ENCODE measurements around the gene MBTPS1. TPM values are rescaled to one million over a fixed set of nuclear protein-coding genes. Genes with fewer than 3 reads are reported as not detected.

The MBTPS1 gene
- total RNA-seq, 2 donors from 2014 or later, result 94.4 to 114 TPM

DNA sequence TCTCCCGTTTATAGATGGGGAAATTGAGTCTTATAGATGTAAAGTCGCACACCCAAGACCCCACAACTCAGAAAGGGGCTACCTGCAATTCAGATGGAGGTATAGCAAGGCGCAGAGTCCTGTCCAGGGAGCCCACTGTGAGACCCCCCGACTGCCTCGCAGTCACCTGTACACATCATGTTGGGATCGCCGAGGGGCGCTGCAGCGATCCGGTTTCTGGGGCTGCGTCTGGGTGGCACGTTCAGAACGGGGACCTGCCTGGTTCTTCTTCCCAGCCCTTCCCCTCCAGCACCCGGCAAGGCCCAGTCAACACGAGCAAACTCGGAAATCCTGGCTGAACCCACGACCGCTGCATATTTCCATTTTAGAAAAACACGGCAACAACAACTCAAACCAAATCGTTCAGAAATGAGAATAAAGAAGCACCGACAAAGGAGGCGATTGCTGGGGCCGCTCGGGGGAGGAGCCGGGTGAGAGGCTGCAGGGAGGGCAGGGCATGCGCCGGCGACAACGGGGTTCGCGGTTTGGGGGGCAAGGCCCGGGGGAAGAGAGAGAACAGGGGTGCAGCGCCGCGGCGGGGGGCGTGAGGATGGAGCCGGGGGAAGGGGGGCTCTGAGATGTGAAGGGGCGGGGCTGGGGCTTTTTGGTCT lies 27.6 kb upstream of the MBTPS1 start:
- H3K36me3 Mint-ChIP-seq (ENCODE audit: low read depth), result no peaks in the 10 kb centered on the region

DNA sequence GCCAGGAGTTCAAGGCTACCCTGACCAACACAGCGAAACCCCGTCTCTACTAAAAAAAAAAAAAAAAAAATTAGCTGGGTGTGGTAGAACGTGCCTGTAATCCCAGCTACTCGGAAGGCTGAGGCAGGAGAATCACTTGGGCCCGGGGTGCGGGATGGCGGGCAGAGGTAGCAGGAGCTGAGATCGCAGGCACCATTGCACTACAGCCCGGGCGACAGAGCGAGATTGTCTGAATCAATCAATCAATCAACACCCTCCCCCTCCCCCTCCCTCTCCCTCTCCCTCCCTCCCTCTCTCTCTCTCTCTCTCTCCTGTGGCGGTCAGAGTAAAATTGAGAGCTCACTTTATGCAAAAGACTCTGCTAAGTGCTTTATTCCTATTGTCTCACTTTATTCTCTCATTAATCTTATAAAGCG lies 27.1 kb upstream of the MBTPS1 start:
- Mint-ChIP-seq H3K27ac (peak overlapping the region; percentile 93), H3K4me3 (peak overlapping the region; percentile 97), H3K4me1 (peaks cover 23% of the 10 kb centered on the region), H3K36me3 (ENCODE audit: low read depth) (no peaks in the 10 kb centered on the region), H3K27me3 (peaks cover 9% of the 10 kb centered on the region)
- DNase-seq (no peak), ATAC-seq (no peak)
- no peaks in the 10 kb centered on the region for H3K9me3 ChIP-seq (ENCODE audit: control insufficient read depth, low read length, poor library complexity, severe bottlenecking)

More for the DNA sequence above, 27.6 kb upstream of the MBTPS1 start:
- Mint-ChIP-seq H3K27me3 (peaks cover 13% of the 10 kb centered on the region), H3K27ac (peak overlapping the region; percentile 93), H3K4me1 (peaks cover 18% of the 10 kb centered on the region), H3K4me3 (peak overlapping the region; percentile 97)
- ATAC-seq, result peak; percentile 56
- no peaks in the 10 kb centered on the region for H3K9me3 ChIP-seq (ENCODE audit: control insufficient read depth, low read length, poor library complexity, severe bottlenecking)
- peak; percentile 28 to 49 (median 48) for DNase-seq

DNA sequence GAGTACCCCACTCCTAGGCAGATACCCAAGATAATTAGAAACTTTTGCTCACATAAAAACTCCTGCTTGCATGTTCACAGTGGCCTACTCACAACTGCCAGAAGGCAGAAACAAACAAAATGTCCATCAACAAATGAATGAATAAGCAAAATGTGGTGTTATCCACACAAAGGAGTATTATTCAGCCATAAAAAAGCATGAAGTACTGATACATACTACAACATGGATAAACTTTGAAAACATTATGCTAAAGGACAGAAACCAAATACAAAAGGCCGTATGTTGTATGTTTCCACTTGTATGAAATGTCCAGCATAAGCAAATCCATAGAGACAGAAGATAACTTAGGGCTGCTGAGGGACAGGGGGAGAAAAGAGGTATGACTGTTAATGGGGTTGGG lies 26.3 kb upstream of the MBTPS1 start:
- Mint-ChIP-seq H3K4me1 (peaks cover 25% of the 10 kb centered on the region), H3K4me3 (peak overlapping the region; percentile 97), H3K27me3 (peaks cover 7% of the 10 kb centered on the region), H3K27ac (peak overlapping the region; percentile 93), H3K36me3 (ENCODE audit: low read depth) (no peaks in the 10 kb centered on the region)
- H3K9me3 ChIP-seq (ENCODE audit: control insufficient read depth, low read length, poor library complexity, severe bottlenecking), result no peaks in the 10 kb centered on the region
- no peak for DNase-seq
- no peak for ATAC-seq

DNA sequence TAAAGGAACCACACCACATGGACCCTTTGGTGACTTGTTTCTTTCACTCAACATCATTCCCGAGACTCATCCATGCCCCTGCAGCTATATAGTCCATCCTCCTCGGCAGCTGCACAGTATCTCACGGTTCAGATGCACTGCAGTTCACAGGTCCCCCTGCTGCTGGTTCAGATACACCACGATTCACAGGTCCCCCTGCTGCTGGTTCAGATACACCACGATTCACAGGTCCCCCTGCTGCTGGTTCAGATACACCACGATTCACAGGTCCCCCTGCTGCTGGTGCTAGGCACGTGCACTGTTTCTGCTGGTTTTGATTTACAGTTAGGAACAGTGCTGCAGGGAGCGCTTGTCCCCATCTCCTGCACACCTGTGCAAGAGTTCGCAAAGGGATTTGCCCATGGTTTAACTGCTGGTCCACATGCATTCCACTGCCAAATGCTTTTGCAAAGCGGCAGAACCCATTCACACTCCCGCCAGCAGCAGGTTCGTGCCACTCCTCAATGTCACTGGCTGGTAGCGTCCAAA lies 24.5 kb upstream of the MBTPS1 start:
- no peak overlapping the region for H3K4me3 Mint-ChIP-seq
- peaks cover 33% of the 10 kb centered on the region for H3K4me1 Mint-ChIP-seq
- no peak for ATAC-seq
- no peaks in the 10 kb centered on the region for H3K36me3 Mint-ChIP-seq (ENCODE audit: low read depth)
- no peak overlapping the region for H3K27ac Mint-ChIP-seq
- no peaks in the 10 kb centered on the region for H3K9me3 ChIP-seq (ENCODE audit: control insufficient read depth, low read length, poor library complexity, severe bottlenecking)
- H3K27me3 Mint-ChIP-seq, result peaks cover under 1% of the 10 kb centered on the region
- no peak for DNase-seq

DNA sequence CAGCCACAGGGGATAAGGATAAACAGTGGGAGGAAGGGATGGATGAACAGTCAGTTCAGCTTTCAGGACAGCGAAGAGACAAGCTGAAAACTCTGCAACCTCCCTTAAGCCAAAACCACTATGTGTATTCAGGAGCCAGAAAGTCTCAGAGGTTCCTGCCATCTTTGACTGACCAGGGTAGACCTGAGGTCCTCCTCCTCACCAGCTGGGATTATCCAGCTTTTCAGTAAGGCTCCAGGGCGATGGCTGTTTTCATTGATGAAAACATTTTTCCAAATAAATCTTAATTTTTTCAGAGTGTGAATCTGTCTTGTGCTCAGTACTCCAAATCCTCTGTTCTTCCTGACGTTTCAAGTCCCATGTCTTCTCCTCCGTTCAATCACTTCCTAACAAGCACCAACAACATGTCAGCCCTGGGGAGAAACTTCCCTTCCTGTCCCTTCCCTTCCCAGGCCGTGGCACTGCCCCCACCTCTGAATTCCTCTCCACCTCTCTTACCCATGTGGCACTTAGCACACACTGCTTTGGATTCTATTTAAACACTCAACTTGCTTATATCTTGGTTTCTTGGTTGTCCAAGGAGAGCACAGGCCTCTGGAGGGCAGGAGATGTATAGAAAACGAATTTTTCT lies 23.0 kb upstream of the MBTPS1 start:
- Mint-ChIP-seq H3K4me1 (peaks cover 39% of the 10 kb centered on the region), H3K27ac (peak overlapping the region; percentile 37)
- ATAC-seq, result no peak

DNA sequence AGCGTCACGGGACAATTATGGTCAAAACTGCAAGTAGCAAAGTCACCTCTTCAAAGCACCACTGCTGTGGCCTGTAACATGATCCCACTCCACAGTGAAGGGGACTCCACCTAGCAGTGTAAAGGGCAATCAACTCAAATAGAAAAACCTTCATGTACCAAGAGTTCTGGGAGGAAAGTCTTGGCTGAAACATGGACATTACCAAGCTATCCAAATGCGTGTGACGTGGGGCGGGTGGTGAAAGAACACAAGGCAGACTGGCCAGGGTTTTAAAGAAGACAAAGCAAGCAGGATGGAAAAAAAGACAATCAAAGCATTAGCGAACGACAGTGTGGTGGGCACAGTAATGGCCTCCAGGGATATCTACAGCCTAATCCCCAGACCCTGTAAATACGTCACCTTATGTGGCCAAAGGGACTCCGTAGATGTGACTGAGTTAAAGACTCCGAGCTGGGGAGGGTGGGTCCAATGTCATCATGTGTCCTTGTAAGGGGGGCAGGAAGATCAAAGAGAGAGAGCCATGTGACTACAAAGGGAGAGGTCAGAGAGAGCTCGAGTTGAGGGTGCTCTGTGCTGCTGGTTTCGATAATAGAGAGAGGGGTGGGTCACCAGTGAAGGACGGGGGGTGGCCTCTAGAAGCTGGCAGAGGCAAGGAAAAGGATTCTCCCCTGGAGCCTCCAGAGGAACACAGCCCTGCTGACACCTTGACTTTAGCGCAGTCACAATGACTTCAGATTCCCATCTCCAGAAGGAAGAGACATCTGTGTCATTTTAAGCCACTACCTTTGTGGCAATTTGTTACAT lies 22.3 kb upstream of the MBTPS1 start:
- no peaks in the 10 kb centered on the region for H3K27me3 Mint-ChIP-seq
- peaks cover 34% of the 10 kb centered on the region for H3K4me1 Mint-ChIP-seq
- no peaks in the 10 kb centered on the region for H3K36me3 Mint-ChIP-seq (ENCODE audit: low read depth)
- ATAC-seq (no peak), DNase-seq (no peak)
- H3K9me3 ChIP-seq (ENCODE audit: control insufficient read depth, low read length, poor library complexity, severe bottlenecking), result no peaks in the 10 kb centered on the region
- H3K4me3 Mint-ChIP-seq, result no peak overlapping the region
- H3K27ac Mint-ChIP-seq, result no peak overlapping the region

More for the DNA sequence above, 23.0 kb upstream of the MBTPS1 start:
- no peaks in the 10 kb centered on the region for H3K27me3 Mint-ChIP-seq
- H3K36me3 Mint-ChIP-seq (ENCODE audit: low read depth), result no peaks in the 10 kb centered on the region
- no peak overlapping the region for H3K4me3 Mint-ChIP-seq
- no peaks in the 10 kb centered on the region for H3K9me3 ChIP-seq (ENCODE audit: control insufficient read depth, low read length, poor library complexity, severe bottlenecking)
- DNase-seq, result no peak

DNA sequence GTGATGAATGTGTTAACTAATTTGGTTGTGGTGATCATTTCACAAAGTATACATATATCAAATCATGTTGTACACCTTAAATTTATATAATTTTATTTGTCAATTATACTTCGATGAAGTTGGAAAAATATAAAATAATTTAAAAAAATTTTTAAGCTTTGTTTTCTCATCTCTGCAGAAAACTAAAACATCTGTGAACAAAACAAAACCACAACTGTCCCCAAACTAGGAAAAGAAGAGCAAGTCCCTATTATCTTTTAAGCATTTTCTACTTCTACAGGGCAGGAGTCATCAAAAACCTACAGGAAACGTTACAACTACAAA lies 21.7 kb upstream of the MBTPS1 start:
- Mint-ChIP-seq H3K4me3 (no peak overlapping the region), H3K27ac (no peak overlapping the region), H3K36me3 (ENCODE audit: low read depth) (no peaks in the 10 kb centered on the region), H3K27me3 (no peaks in the 10 kb centered on the region), H3K4me1 (peaks cover 32% of the 10 kb centered on the region)
- no peak for DNase-seq
- no peak for ATAC-seq
- no peaks in the 10 kb centered on the region for H3K9me3 ChIP-seq (ENCODE audit: control insufficient read depth, low read length, poor library complexity, severe bottlenecking)

DNA sequence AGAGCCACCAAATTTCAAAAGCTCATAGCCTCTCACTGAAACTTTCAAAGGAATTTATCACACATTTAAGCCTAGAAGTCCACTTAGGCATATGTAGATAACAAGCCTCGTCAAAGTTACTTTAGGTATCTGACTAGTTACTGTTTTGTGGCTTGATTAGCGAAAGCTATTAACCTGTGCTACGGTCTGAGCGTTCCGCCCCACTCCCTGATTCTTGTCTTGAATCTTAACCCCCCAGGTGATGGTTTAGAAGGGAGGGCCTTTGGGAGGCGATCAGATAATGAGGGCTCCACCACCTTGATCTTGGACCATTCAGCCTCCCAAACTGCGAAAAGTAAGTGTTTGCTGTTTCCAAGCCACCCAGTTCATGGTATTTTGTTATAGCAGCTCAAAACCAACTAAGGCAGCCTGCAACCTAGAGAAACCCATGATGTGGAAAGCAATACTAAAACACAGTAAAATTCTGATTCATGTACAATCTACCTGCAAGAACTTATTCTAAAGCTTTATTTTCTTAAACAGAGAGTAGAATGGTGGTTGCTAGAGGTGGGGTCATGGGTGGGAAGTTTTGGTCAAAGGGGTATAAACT lies 21.1 kb upstream of the MBTPS1 start:
- ATAC-seq (no peak), DNase-seq (no peak)
- no peaks in the 10 kb centered on the region for H3K9me3 ChIP-seq (ENCODE audit: control insufficient read depth, low read length, poor library complexity, severe bottlenecking)
- peaks cover 28% of the 10 kb centered on the region for H3K4me1 Mint-ChIP-seq
- H3K36me3 Mint-ChIP-seq (ENCODE audit: low read depth), result no peaks in the 10 kb centered on the region
- no peaks in the 10 kb centered on the region for H3K27me3 Mint-ChIP-seq
- no peak overlapping the region for H3K27ac Mint-ChIP-seq
- no peak overlapping the region for H3K4me3 Mint-ChIP-seq

DNA sequence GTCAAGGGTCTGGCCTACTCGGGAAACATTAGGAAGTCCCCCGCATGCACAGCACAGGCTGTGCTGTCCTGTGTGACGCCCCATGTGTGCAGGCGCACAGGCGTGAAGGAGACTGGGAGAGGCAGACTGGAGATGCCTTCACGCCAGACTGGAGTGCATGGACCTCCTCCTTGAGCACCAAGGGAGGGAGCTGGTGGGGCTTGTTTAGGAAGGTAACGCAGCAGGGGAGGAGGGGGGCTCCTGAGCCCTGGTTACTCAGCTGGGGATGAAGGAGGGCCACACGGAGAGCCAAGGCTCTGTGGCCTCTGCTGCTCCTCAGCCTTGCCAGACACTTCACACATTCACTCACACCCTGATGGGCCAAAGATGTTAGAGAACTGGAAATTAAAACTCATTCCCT lies 20.5 kb upstream of the MBTPS1 start:
- no peak for ATAC-seq
- no peaks in the 10 kb centered on the region for H3K27me3 Mint-ChIP-seq
- peaks cover 27% of the 10 kb centered on the region for H3K4me1 Mint-ChIP-seq
- no peak overlapping the region for H3K27ac Mint-ChIP-seq
- H3K36me3 Mint-ChIP-seq (ENCODE audit: low read depth), result no peaks in the 10 kb centered on the region
- H3K4me3 Mint-ChIP-seq, result no peak overlapping the region
- H3K9me3 ChIP-seq (ENCODE audit: control insufficient read depth, low read length, poor library complexity, severe bottlenecking), result no peaks in the 10 kb centered on the region
- no peak for DNase-seq

DNA sequence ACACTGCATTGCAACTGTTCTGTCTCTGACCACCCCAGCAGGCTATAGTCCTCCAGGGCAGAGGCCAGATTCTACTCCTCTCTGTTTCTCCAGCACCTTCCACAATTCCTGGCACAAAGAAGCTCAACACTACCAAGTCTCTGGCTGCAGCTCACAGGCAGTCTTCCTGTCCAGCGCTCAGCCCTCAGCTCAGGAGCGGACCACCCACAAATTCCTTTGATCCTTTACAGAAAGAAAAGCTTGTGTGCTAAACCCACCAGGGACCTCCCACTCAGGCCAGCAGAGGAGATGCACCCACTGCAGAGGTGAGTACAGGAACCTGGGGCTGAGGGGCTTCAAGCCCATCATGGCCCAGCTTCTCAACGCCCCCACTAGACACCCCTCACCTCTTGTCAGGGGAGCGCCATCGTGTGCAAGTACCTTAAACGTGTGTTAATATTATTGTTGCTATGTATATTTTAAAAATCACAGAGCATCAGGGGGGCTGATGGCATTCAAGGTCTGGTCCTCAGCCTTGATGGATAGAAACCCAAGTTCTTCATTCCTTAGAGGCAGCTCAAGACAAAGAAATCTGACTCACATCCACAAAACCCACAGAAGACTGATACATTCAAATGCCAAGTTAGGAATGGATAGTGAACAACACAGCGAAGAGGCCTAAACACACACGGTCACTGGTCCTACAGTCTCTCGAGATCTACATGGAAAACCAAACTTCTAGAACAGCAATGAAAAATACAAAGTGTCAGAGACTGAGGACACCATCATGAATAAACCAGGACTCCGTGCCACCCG lies 19.8 kb upstream of the MBTPS1 start:
- H3K27me3 Mint-ChIP-seq, result no peaks in the 10 kb centered on the region
- H3K4me1 Mint-ChIP-seq, result peaks cover 24% of the 10 kb centered on the region
- no peak overlapping the region for H3K27ac Mint-ChIP-seq
- DNase-seq, result no peak
- H3K9me3 ChIP-seq (ENCODE audit: control insufficient read depth, low read length, poor library complexity, severe bottlenecking), result no peaks in the 10 kb centered on the region
- H3K4me3 Mint-ChIP-seq, result no peak overlapping the region
- no peaks in the 10 kb centered on the region for H3K36me3 Mint-ChIP-seq (ENCODE audit: low read depth)
- ATAC-seq, result no peak

DNA sequence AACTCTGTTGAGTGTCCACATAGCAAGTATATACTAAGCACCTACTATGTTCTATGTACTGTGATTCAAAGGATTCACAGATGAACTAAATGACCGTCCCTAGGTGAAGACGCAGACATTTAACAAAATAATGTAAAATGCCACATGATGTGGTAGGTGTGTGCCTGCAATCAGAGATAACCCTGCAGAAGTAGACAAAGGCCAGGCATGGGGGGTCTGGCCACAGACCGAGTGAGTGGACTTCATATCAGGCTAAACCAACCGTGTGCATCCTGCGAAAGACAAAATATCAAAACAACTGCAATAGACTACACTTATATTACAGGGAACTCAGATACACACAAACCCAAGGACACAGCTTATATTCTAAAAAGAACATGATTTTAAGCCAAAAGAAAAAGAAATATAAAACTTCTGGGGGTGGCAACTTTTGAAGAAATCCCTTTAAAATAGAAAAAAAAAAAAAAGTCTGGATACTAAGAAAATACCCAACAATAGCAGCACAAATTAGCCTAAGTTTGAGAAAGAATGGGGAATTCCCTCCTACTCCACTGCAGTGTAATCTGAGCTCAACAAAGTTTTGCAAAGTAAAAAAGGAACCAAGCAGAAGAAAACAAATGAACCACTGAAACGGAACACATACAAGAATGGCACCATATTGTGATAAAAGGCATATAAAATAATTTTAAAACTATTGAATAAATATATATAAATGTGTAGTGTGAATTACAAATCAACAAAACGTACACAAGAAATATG lies 16.0 kb upstream of the MBTPS1 start:
- H3K9me3 ChIP-seq (ENCODE audit: control insufficient read depth, low read length, poor library complexity, severe bottlenecking), result no peaks in the 10 kb centered on the region
- DNase-seq (no peak), ATAC-seq (no peak)
- H3K27ac Mint-ChIP-seq, result no peak overlapping the region
- H3K36me3 Mint-ChIP-seq (ENCODE audit: low read depth), result peaks cover 2% of the 10 kb centered on the region
- H3K27me3 Mint-ChIP-seq, result no peaks in the 10 kb centered on the region
- H3K4me3 Mint-ChIP-seq, result no peak overlapping the region
- H3K4me1 Mint-ChIP-seq, result peaks cover 13% of the 10 kb centered on the region

DNA sequence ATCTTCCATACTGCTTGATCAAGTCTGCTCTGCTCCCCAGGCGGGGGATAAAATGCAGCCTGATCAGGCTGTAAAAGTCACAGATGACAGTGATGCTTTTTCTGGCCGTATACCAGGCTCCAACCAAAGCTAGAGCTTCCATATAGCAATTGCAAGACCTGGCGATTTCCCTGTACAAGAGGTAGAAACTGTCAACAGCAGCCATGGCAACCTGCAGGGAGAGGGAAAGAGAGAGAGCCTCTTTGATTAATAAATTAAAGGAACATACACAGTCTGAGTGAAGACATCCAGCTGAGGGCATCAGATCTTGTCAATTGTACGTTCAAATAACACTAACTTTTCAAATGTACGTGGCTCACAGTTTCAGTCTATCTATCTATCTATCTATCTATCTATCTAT lies 14.4 kb upstream of the MBTPS1 start:
- ATAC-seq, result no peak
- H3K27me3 Mint-ChIP-seq, result no peaks in the 10 kb centered on the region

More for the DNA sequence above, 14.4 kb upstream of the MBTPS1 start:
- no peaks in the 10 kb centered on the region for H3K9me3 ChIP-seq (ENCODE audit: control insufficient read depth, low read length, poor library complexity, severe bottlenecking)
- peaks cover 5% of the 10 kb centered on the region for H3K4me1 Mint-ChIP-seq
- DNase-seq, result no peak
- H3K27ac Mint-ChIP-seq, result no peak overlapping the region
- H3K36me3 Mint-ChIP-seq (ENCODE audit: low read depth), result peaks cover 2% of the 10 kb centered on the region
- no peak overlapping the region for H3K4me3 Mint-ChIP-seq
